ENCODE measurements around the gene CFDP1.

DNA sequence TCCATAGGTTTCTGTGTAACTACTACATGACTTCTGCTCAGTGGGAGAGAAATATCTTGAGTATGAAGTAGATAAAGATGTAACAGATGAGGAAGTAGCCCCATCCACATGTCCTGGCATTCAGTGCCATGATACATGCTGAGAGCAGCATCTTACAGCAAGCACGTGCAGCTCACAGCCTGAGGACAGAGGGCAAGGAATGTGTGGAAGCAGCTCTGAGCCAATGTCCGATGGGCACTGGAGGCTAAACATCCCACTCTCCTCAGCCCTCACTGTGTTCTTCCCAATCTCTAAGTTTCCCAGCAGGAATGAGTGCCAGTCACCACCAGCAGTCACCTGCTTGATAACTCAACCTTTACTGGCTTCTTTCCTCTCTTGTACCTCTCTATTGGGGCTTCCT, 40.4 kb downstream of the CFDP1 start:
- TF ChIP-seq, protein P1, sequence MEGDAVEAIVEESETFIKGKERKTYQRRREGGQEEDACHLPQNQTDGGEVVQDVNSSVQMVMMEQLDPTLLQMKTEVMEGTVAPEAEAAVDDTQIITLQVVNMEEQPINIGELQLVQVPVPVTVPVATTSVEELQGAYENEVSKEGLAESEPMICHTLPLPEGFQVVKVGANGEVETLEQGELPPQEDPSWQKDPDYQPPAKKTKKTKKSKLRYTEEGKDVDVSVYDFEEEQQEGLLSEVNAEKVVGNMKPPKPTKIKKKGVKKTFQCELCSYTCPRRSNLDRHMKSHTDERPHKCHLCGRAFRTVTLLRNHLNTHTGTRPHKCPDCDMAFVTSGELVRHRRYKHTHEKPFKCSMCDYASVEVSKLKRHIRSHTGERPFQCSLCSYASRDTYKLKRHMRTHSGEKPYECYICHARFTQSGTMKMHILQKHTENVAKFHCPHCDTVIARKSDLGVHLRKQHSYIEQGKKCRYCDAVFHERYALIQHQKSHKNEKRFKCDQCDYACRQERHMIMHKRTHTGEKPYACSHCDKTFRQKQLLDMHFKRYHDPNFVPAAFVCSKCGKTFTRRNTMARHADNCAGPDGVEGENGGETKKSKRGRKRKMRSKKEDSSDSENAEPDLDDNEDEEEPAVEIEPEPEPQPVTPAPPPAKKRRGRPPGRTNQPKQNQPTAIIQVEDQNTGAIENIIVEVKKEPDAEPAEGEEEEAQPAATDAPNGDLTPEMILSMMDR (conservative IDR thresholded peaks at IDR 0.05), result no peak
- TF ChIP-seq EZH2 (IDR thresholded peaks at IDR 0.05; ENCODE audit: low read depth), result no peak

Data from PC-9 (cell line).